GM12872 (cell line): Measurements from ENCODE around the gene ARL15.

Experiments
- CTCF ChIP-seq: IDR thresholded peaks from 3 replicates; pipeline ENCODE4 v1.5.1; 2011; ENCODE audit warnings: low read depth, mild to moderate bottlenecking, low read length, moderate library complexity; ENCODE audit not compliant: insufficient read depth

Gene ARL15

GRCh38 chr5:54040018-54040417, 270.4 kb downstream of the ARL15 start:
- TF ChIP-seq CTCF, result no peak

- no peak for TF ChIP-seq CTCF
Measured at GRCh38 chr5:54037205-54037604, 273.2 kb downstream of the ARL15 start.

DNA sequence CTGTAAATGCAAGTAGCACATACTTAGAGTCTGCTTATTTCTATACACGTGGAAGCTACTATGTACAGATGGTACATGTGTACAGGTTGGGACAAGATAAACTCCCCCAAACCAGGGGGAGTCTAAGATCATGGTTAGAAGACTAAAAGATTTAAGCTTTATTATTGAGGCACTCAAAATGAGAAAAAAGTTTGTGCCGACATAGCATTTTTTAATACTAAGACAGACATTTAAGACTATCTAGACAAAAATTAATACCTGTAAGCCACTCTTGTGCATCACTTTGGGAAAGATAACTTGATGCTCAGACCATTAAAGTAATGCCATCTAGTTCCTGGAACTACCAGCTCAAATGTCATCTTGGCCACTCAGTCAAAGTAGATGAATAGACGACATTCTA, 279.4 kb downstream of the ARL15 start:
- no peak for TF ChIP-seq CTCF

GRCh38 chr5:54024466-54024865, 285.9 kb downstream of the ARL15 start:
- TF ChIP-seq CTCF, result no peak

GRCh38 chr5:54022223-54022622, 288.1 kb downstream of the ARL15 start:
- TF ChIP-seq CTCF, result no peak

- TF ChIP-seq CTCF, result no peak
Measured at GRCh38 chr5:54021431-54022164, 288.8 kb downstream of the ARL15 start.

DNA sequence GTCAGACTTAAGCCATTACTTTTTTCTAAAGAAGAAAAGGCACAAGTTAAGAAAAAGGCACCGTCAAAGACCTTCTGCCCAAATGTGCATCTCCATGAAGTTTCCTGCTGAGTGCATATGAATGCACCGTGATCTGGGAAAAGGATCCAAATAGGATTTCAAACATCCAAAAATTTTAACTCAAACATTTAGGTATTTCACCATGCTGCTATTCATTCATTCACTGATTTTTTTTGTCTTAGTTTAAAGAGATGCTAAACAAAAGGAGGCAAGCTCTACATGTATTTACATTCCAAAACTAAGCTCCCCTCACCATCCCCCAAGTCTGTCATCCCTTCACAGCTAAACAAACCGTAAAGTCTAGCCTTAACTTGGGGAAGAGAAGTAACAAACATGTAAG, 291.9 kb downstream of the ARL15 start:
- no peak for TF ChIP-seq CTCF
